GM23248 (cell line): ENCODE measurements around the gene KDELR3.

Experiments
- EZH2 ChIP-seq: fragments of 200-600 bp; sonication (generic); IDR thresholded peaks from 2 replicates; pipeline ENCODE4 v1.6.1; 2018; ENCODE audit warnings: antibody characterized with exemption, mild to moderate bottlenecking; ENCODE audit not compliant: insufficient read depth, poor library complexity, severe bottlenecking
- EZH2phosphoT487 ChIP-seq: fragments of 200-600 bp; sonication (generic); IDR thresholded peaks from 2 replicates; pipeline ENCODE4 v1.6.1; 2018; ENCODE audit warnings: antibody characterized with exemption, moderate library complexity, mild to moderate bottlenecking, low read depth; ENCODE audit not compliant: insufficient read depth

GRCh38 chr22:38436629-38437395, 31.1 kb upstream of the KDELR3 start:
- no peak for TF ChIP-seq EZH2
- TF ChIP-seq EZH2phosphoT487, result no peak
